Spinal cord (tissue), 10 donors: ENCODE results near the gene TRPT1. TPM values are rescaled to one million over a fixed set of nuclear protein-coding genes. Genes with fewer than 3 reads are reported as not detected.

Experiments used
- DNase-seq, 6 donors: peaks; one replicate each; pipeline versions ENCODE4 v3.0.0 to v3.0.0-alpha.2; 2013 to 2015; ENCODE audit warnings: low spot score in 6 of 6, low read depth in 4 of 6
- H3K27ac ChIP-seq: one replicate; pipeline ENCODE4 v1.5.1; 2013; ENCODE audit warnings: low read depth, low read length, control low read depth
- H3K27me3 ChIP-seq: one replicate; pipeline ENCODE4 v1.6.1; 2013; ENCODE audit warnings: low read length; ENCODE audit not compliant: control insufficient read depth, insufficient read depth
- H3K36me3 ChIP-seq: one replicate; pipeline ENCODE4 v1.6.1; 2013; ENCODE audit warnings: low read length; ENCODE audit not compliant: control insufficient read depth, insufficient read depth
- H3K4me1 ChIP-seq: one replicate; pipeline ENCODE4 v1.6.1; 2013; ENCODE audit warnings: low read length; ENCODE audit not compliant: control insufficient read depth, insufficient read depth
- H3K4me3 ChIP-seq: one replicate; pipeline ENCODE4 v1.5.1; 2013; ENCODE audit warnings: low read depth, low read length, control low read depth
- H3K9me3 ChIP-seq: one replicate; pipeline ENCODE4 v1.6.1; 2013; ENCODE audit warnings: low read length; ENCODE audit not compliant: control insufficient read depth, insufficient read depth
- WGBS: methylation state at CpG from one replicate; pipeline ENCODE4 v1.1.5; 2013; ENCODE audit warnings: missing lambda C conversion rate; ENCODE audit not compliant: insufficient coverage; 5-methylcytosine and 5-hydroxymethylcytosine counted together
- polyA plus RNA-seq, 2 donors: library from polyadenylated mRNA; unstranded; fragments of 120-200 nt; gene quantifications; one replicate each; pipeline ENCODE4 v1.2.1, GENCODE V29; 2013; ENCODE audit not compliant: insufficient read length in 2 of 2
- total RNA-seq, 2 donors: library from RNA; depleted of rRNA in 1 of 2; stranded (reverse); fragments of 120-200 nt in 1 of 2; fragments of >200 nt in 1 of 2; gene quantifications; one replicate each; pipeline versions ENCODE4 v1.2.3 to v1.2.4, GENCODE V29; 2013 to 2014
- donor health status: healthy.

The TRPT1 gene
- total and polyA plus RNA-seq, 4 donors: 10.0 to 45.6 (median 41.7) TPM

GRCh38 chr11:64224891-64225607, 937 bp downstream of the TRPT1 start:
- WGBS: 60% methylated on average over 22 of the region's 22 CpGs
- Histone ChIP-seq H3K4me3 (peak overlapping the region; percentile 73), H3K4me1 (peaks cover 46% of the 10 kb centered on the region), H3K36me3 (peaks cover 39% of the 10 kb centered on the region), H3K27ac (peak overlapping the region; percentile 69), H3K9me3 (no peaks in the 10 kb centered on the region), H3K27me3 (no peaks in the 10 kb centered on the region)
- no peak for DNase-seq

GRCh38 chr11:64224151-64224890, 1.7 kb downstream of the TRPT1 start:
- H3K4me1 ChIP-seq: peaks cover 39% of the 10 kb centered on the region

GRCh38 chr11:64223001-64223651, 2.9 kb downstream of the TRPT1 start:
- 89% methylated on average over 22 of the region's 24 CpGs for WGBS
- Histone ChIP-seq H3K4me3 (no peak overlapping the region), H3K27me3 (no peaks in the 10 kb centered on the region), H3K4me1 (peaks cover 41% of the 10 kb centered on the region), H3K9me3 (no peaks in the 10 kb centered on the region), H3K27ac (no peak overlapping the region), H3K36me3 (peaks cover 48% of the 10 kb centered on the region)
- no peak for DNase-seq

More at GRCh38 chr11:64224151-64224890, 1.7 kb downstream of the TRPT1 start:
- 92% methylated on average over 17 of the region's 17 CpGs for WGBS
- no peaks in the 10 kb centered on the region for H3K9me3 ChIP-seq
- no peaks in the 10 kb centered on the region for H3K27me3 ChIP-seq
- peaks cover 47% of the 10 kb centered on the region for H3K36me3 ChIP-seq
- H3K4me3 ChIP-seq: no peak overlapping the region
- no peak for DNase-seq
- H3K27ac ChIP-seq: no peak overlapping the region

DNA sequence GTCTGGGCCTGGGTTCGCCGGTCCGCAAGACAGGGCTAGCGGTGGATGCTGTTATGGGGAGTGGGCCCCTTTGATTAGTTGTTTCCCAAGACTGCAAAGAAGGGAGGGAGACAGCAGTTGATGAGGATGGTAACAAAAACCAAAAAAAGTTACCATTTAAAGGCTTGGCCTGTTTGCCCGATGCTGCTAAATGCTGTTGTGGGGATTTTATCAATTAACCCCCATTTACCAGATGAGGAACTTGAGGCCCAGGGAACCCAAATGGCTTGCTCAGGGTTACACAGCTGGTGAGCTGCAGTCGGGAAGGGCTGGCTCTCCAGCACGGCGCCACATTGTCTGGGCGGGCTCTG, 3.4 kb downstream of the TRPT1 start:
- peaks cover 48% of the 10 kb centered on the region for H3K36me3 ChIP-seq
- no peak overlapping the region for H3K4me3 ChIP-seq
- no peaks in the 10 kb centered on the region for H3K9me3 ChIP-seq
- no peak overlapping the region for H3K27ac ChIP-seq
- 84% methylated on average over 9 of the region's 9 CpGs for WGBS
- no peak for DNase-seq
- peaks cover 40% of the 10 kb centered on the region for H3K4me1 ChIP-seq
- H3K27me3 ChIP-seq: no peaks in the 10 kb centered on the region

- Histone ChIP-seq H3K4me3 (no peak overlapping the region), H3K4me1 (peaks cover 25% of the 10 kb centered on the region), H3K9me3 (no peaks in the 10 kb centered on the region), H3K27ac (no peak overlapping the region), H3K36me3 (peaks cover 48% of the 10 kb centered on the region), H3K27me3 (no peaks in the 10 kb centered on the region)
- 91% methylated on average over 14 of the region's 14 CpGs for WGBS
- no peak for DNase-seq
These were observed 5.2 kb downstream of the TRPT1 start for GRCh38 chr11:64220798-64221197.

GRCh38 chr11:64220271-64220670, 5.7 kb downstream of the TRPT1 start:
- WGBS: 86% methylated on average over 15 of the region's 17 CpGs
- DNase-seq: no peak
- H3K4me1 ChIP-seq: peaks cover 19% of the 10 kb centered on the region
- no peak overlapping the region for H3K4me3 ChIP-seq
- H3K36me3 ChIP-seq: peaks cover 48% of the 10 kb centered on the region
- no peaks in the 10 kb centered on the region for H3K27me3 ChIP-seq
- H3K9me3 ChIP-seq: no peaks in the 10 kb centered on the region
- H3K27ac ChIP-seq: no peak overlapping the region

DNA sequence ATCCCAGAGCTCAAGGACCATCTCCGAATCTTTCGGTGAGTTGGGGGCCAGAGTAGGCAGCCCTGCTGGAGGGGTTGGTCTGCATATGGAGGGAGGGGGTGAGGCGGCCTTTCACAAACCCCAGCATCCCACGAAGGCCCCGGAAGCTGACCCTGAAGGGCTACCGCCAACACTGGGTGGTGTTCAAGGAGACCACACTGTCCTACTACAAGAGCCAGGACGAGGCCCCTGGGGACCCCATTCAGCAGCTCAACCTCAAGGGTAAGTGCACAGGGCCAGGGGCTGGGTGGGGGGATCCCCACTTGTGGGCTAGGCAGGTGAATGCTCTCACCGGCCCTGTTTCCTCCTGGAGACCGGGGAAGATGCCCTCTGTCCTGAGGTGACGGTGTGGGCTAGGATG, 6.2 kb downstream of the TRPT1 start:
- no peak overlapping the region for H3K4me3 ChIP-seq
- WGBS: 86% methylated on average over 6 of the region's 10 CpGs
- H3K27me3 ChIP-seq: no peaks in the 10 kb centered on the region
- H3K9me3 ChIP-seq: no peaks in the 10 kb centered on the region
- peaks cover 44% of the 10 kb centered on the region for H3K36me3 ChIP-seq
- peaks cover 14% of the 10 kb centered on the region for H3K4me1 ChIP-seq
- H3K27ac ChIP-seq: no peak overlapping the region
- DNase-seq: no peak

DNA sequence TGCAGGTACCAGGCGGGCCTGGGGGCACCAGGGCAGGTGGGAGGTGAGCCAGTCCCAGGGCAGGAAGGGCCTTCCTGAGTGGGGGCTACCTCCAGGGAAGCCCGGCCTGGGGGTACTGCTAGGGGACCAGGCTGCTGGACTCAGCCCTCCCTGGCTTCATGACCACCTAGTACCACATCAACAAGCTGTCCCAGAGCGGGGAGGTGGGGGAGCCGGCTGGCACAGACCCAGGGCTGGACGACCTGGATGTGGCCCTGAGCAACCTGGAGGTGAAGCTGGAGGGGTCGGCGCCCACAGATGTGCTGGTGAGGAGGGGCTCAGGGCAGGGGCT, 6.7 kb downstream of the TRPT1 start:
- WGBS: 86% methylated on average over 6 of the region's 7 CpGs
- H3K27me3 ChIP-seq: no peaks in the 10 kb centered on the region
- H3K36me3 ChIP-seq: peaks cover 39% of the 10 kb centered on the region
- H3K4me3 ChIP-seq: no peak overlapping the region
- H3K27ac ChIP-seq: no peak overlapping the region
- H3K9me3 ChIP-seq: no peaks in the 10 kb centered on the region
- H3K4me1 ChIP-seq: peaks cover 10% of the 10 kb centered on the region
- no peak for DNase-seq

DNA sequence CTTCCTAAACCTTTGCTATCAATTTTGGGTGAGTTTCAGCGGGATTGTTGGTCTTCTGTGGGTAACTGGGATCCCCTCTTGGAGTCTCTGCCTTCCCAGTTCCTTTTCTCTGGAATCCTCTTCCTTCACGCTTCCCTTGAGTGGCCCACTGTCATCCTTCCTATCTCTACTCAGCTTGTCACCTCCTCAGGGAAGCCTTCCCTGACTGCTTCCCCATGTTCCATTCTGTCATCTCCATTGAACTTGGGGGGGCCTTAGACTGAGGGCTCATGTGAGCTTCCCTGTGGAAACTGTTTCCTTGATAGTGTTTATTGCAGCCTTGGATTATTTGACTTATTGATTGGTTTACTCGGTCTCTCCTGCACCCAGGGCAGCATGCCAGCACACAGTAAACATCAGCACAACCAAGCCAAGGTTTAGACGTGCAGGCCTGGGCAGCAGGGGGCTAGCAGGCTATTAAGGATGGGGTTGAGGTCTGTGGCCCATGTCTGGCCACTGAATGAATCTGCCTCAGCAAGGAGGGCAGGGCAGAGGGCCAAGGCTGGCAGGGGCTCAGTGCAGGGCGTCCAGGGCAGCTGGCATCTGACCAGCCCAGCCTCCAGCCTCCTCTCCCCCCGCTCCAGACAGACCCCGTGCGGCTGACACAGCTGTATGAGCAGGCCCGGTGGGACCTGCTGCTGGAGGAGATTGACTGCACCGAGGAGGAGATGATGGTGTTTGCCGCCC, 7.2 kb downstream of the TRPT1 start:
- H3K4me1 ChIP-seq: peaks cover 10% of the 10 kb centered on the region
- H3K27me3 ChIP-seq: no peaks in the 10 kb centered on the region
- no peak for DNase-seq
- no peak overlapping the region for H3K4me3 ChIP-seq
- no peak overlapping the region for H3K27ac ChIP-seq
- WGBS: 68% methylated on average over 5 of the region's 11 CpGs
- H3K9me3 ChIP-seq: no peaks in the 10 kb centered on the region
- H3K36me3 ChIP-seq: peaks cover 34% of the 10 kb centered on the region
